Keratinocyte (primary cell): Measurements from ENCODE around the gene DIAPH2.

Experiments used
- CTCF ChIP-seq, 3 experiments: IDR thresholded peaks in 1 of 3; conservative IDR thresholded peaks in 1 of 3; optimal IDR thresholded peaks in 1 of 3; 2 replicates in 2 of 3; 3 replicates in 1 of 3; pipeline versions ENCODE3 to v1.5.1; 2011; ENCODE audit warnings: low read length in 3 of 3, mild to moderate bottlenecking in 3 of 3, moderate library complexity in 2 of 3, control low read depth in 1 of 3, inconsistent platforms in 1 of 3; ENCODE audit not compliant: insufficient read depth in 2 of 3; ENCODE audit errors: extremely low read depth in 1 of 3
- EZH2 ChIP-seq: IDR thresholded peaks from one replicate; pipeline ENCODE4 v1.6.1; 2012; ENCODE audit warnings: inconsistent platforms, mild to moderate bottlenecking, low read length, moderate library complexity

- TF ChIP-seq CTCF (optimal IDR thresholded peaks at IDR 0.05 in 1 of 3, IDR thresholded peaks at IDR 0.05 in 1 of 3, conservative IDR thresholded peaks at IDR 0.05 in 1 of 3; ENCODE audit: extremely low read depth in 1 of 3, insufficient read depth in 2 of 3, low read length in 3 of 3) (no peak), EZH2 (no peak)
Observed at GRCh38 chrX:97199501-97199900, 514.9 kb downstream of the DIAPH2 start.
